Activated B cell treated with CpG ODN at 0.5 μM for 24 hours (primary cell): Measurements from ENCODE around the gene ZNF331. TPM values are rescaled to one million over a fixed set of nuclear protein-coding genes. Genes with fewer than 3 reads are reported as not detected.

Experiments
- ATAC-seq: fragments of 200-7000 bp; cut with Tn5 transposase; one replicate; pipeline ENCODE4 v1.10.0; 2021; ENCODE audit warnings: low read depth, mild to moderate bottlenecking, moderate library complexity
- CTCF ChIA-PET: fragments of 350-600 bp; sonication (Branson Sonifier 250); formaldehyde crosslinking; loops from one replicate; lab custom pipeline; 2021; ENCODE audit warnings: antibody characterized with exemption; lab: Charles Lee
- POLR2A ChIA-PET: fragments of 350-600 bp; sonication (Branson Sonifier 250); formaldehyde crosslinking; loops from one replicate; lab custom pipeline; 2021; ENCODE audit warnings: antibody characterized with exemption; lab: Charles Lee
- DNase-seq: peaks from one replicate; pipeline ENCODE4 v3.0.0; 2022
- H3K27ac Mint-ChIP-seq: one replicate; pipeline ENCODE4 v1.8.0; 2020; ENCODE audit warnings: mixed read lengths
- H3K27me3 Mint-ChIP-seq: one replicate; pipeline ENCODE4 v1.8.0; 2021; ENCODE audit warnings: mixed read lengths
- H3K36me3 Mint-ChIP-seq: one replicate; pipeline ENCODE4 v1.8.0; 2021; ENCODE audit warnings: low read depth, mixed read lengths
- H3K4me1 Mint-ChIP-seq: one replicate; pipeline ENCODE4 v1.8.0; 2021; ENCODE audit warnings: mixed read lengths
- H3K4me3 Mint-ChIP-seq: one replicate; pipeline ENCODE4 v1.8.0; 2020; ENCODE audit warnings: mild to moderate bottlenecking, mixed read lengths
- H3K9me3 Mint-ChIP-seq: one replicate; pipeline ENCODE4 v1.8.0; 2020; ENCODE audit warnings: mixed read lengths
- CTCF ChIP-seq: fragments of 200-600 bp; IDR thresholded peaks from one replicate; pipeline ENCODE4 v1.8.0; 2022; ENCODE audit warnings: antibody characterized with exemption, mild to moderate bottlenecking
- intact Hi-C: fragments of 100-400 bp; cut with micrococcal nuclease; formaldehyde crosslinking; loops from one replicate; pipeline ENCODE4 v1.15.1; 2024
- total RNA-seq: library from RNA; stranded (reverse); gene quantifications from 2 replicates; pipeline ENCODE4 v1.2.3, GENCODE V29; 2022

Gene ZNF331
- total RNA-seq, 1 donor from 2014 or later: 31.7 TPM

- intact Hi-C loops: no loop called here
- TF ChIP-seq CTCF: no peak
- Mint-ChIP-seq H3K36me3 (no peaks in the 10 kb centered on the region), H3K9me3 (peaks cover 5% of the 10 kb centered on the region), H3K4me1 (no peaks in the 10 kb centered on the region), H3K27ac (no peak overlapping the region), H3K4me3 (no peak overlapping the region), H3K27me3 (peaks cover 11% of the 10 kb centered on the region)
- ChIA-PET POLR2A (no interaction called here), CTCF (no interaction called here)
- DNase-seq (no peak), ATAC-seq (no peak)
These were observed 33.1 kb upstream of the ZNF331 start for GRCh38 chr19:53504885-53505284.

GRCh38 chr19:53506728-53507127 is 31.2 kb upstream of the ZNF331 start:
- Mint-ChIP-seq H3K4me1 (peaks cover under 1% of the 10 kb centered on the region), H3K4me3 (no peak overlapping the region), H3K36me3 (no peaks in the 10 kb centered on the region), H3K27me3 (peaks cover 11% of the 10 kb centered on the region), H3K9me3 (peaks cover under 1% of the 10 kb centered on the region), H3K27ac (no peak overlapping the region)
- DNase-seq (no peak), ATAC-seq (no peak)
- TF ChIP-seq CTCF: no peak
- ChIA-PET POLR2A (no interaction called here), CTCF (interaction anchor here (2.3 kb wide), 1 partner anchor 81 kb away, joined by 6 read pairs; no protein-coding TSS in a partner anchor)
- intact Hi-C loops: no loop called here

- DNase-seq (no peak), ATAC-seq (no peak)
- Mint-ChIP-seq H3K9me3 (no peaks in the 10 kb centered on the region), H3K36me3 (no peaks in the 10 kb centered on the region), H3K27ac (no peak overlapping the region), H3K4me3 (no peak overlapping the region), H3K27me3 (peaks cover 11% of the 10 kb centered on the region), H3K4me1 (peaks cover 2% of the 10 kb centered on the region)
- intact Hi-C loops: no loop called here
- TF ChIP-seq CTCF: no peak
- ChIA-PET POLR2A (no interaction called here), CTCF (interaction anchor here (2.3 kb wide), 1 partner anchor 82 kb away, joined by 6 read pairs; no protein-coding TSS in a partner anchor)
These were observed 30.2 kb upstream of the ZNF331 start for GRCh38 chr19:53507523-53508442.

GRCh38 chr19:53509443-53509842 is 28.5 kb upstream of the ZNF331 start:
- CTCF ChIA-PET: interaction anchor here (2.4 to 2.6 kb wide), 2 partner anchors 84 to 314 kb away, joined by 9 to 10 read pairs; no protein-coding TSS in a partner anchor

More at GRCh38 chr19:53509443-53509842, 28.5 kb upstream of the ZNF331 start:
- Mint-ChIP-seq H3K9me3 (no peaks in the 10 kb centered on the region), H3K4me3 (no peak overlapping the region), H3K4me1 (peaks cover 2% of the 10 kb centered on the region), H3K27ac (no peak overlapping the region), H3K36me3 (no peaks in the 10 kb centered on the region), H3K27me3 (peaks cover 8% of the 10 kb centered on the region)
- POLR2A ChIA-PET: interaction anchor here (0.9 kb wide), 1 partner anchor 314 kb away, joined by 4 read pairs; no protein-coding TSS in a partner anchor
- no peak for TF ChIP-seq CTCF
- intact Hi-C loops: no loop called here
- DNase-seq: no peak
- ATAC-seq: no peak
